Upper lobe of right lung (tissue), 1 donor: ENCODE results near the gene SETD1B. TPM values are rescaled to one million over a fixed set of nuclear protein-coding genes. Genes with fewer than 3 reads are reported as not detected.

Experiments
- ATAC-seq: fragments of 200-7000 bp; cut with Tn5 transposase; one replicate; pipeline ENCODE4 v1.9.1; 2020; ENCODE audit warnings: mild to moderate bottlenecking, moderate library complexity
- DNase-seq: peaks from one replicate; pipeline ENCODE4 v3.0.0-alpha.2; 2020
- H3K27ac ChIP-seq: fragments of 200-600 bp; one replicate; pipeline ENCODE4 v1.8.0; 2022
- H3K27me3 ChIP-seq: fragments of 200-600 bp; one replicate; pipeline ENCODE4 v1.8.0; 2022; ENCODE audit warnings: mild to moderate bottlenecking
- H3K36me3 ChIP-seq: fragments of 200-600 bp; one replicate; pipeline ENCODE4 v1.8.0; 2022
- H3K4me1 ChIP-seq: fragments of 200-600 bp; one replicate; pipeline ENCODE4 v1.8.0; 2022
- H3K4me3 ChIP-seq: fragments of 200-600 bp; one replicate; pipeline ENCODE4 v1.8.0; 2022; ENCODE audit warnings: mild to moderate bottlenecking
- H3K9me3 ChIP-seq: fragments of 200-600 bp; one replicate; pipeline ENCODE4 v1.8.0; 2022
- CTCF ChIP-seq: fragments of 200-600 bp; IDR thresholded peaks from one replicate; pipeline ENCODE4 v1.8.0; 2022; ENCODE audit warnings: antibody characterized with exemption
- intact Hi-C: fragments of 100-400 bp; cut with DNase I; formaldehyde crosslinking; loops from one replicate; pipeline ENCODE4 v1.11.0; 2022
- total RNA-seq: library from RNA; stranded (reverse); fragmentation: NEBNext Ultra II Directional; extraction: Animal tissue kit (Norgen Biotek cat#: 25700); gene quantifications from one replicate; pipeline ENCODE4 v1.2.1, GENCODE V29; 2021
- donor health status: DM: no; HTN: yes; CAD: no; lungs with severe emphysema.

The SETD1B gene
- total RNA-seq, 1 donor from 2014 or later = 18.4 TPM

- Histone ChIP-seq H3K4me3 (no peak overlapping the region), H3K36me3 (no peaks in the 10 kb centered on the region), H3K27ac (peak overlapping the region; percentile 42), H3K9me3 (no peaks in the 10 kb centered on the region), H3K4me1 (no peaks in the 10 kb centered on the region), H3K27me3 (no peaks in the 10 kb centered on the region)
- no peak for TF ChIP-seq CTCF
- no peak for ATAC-seq
- DNase-seq = no peak
- intact Hi-C loops = loop anchor here (10.0 kb wide), 1 partner anchor 71 kb away; no protein-coding TSS in a partner anchor
Measured at GRCh38 chr12:121775501-121775900, 28.3 kb upstream of the SETD1B start.

GRCh38 chr12:121776190-121777098 is 27.4 kb upstream of the SETD1B start:
- Histone ChIP-seq H3K4me3 (no peak overlapping the region), H3K36me3 (no peaks in the 10 kb centered on the region), H3K9me3 (no peaks in the 10 kb centered on the region), H3K4me1 (peaks cover 2% of the 10 kb centered on the region), H3K27me3 (no peaks in the 10 kb centered on the region), H3K27ac (no peak overlapping the region)
- DNase-seq (peak; percentile 93), ATAC-seq (peak; percentile 70)
- peak; percentile 85 for TF ChIP-seq CTCF
- intact Hi-C loops = loop anchor here (10.0 kb wide), 1 partner anchor 72 kb away; no protein-coding TSS in a partner anchor

DNA sequence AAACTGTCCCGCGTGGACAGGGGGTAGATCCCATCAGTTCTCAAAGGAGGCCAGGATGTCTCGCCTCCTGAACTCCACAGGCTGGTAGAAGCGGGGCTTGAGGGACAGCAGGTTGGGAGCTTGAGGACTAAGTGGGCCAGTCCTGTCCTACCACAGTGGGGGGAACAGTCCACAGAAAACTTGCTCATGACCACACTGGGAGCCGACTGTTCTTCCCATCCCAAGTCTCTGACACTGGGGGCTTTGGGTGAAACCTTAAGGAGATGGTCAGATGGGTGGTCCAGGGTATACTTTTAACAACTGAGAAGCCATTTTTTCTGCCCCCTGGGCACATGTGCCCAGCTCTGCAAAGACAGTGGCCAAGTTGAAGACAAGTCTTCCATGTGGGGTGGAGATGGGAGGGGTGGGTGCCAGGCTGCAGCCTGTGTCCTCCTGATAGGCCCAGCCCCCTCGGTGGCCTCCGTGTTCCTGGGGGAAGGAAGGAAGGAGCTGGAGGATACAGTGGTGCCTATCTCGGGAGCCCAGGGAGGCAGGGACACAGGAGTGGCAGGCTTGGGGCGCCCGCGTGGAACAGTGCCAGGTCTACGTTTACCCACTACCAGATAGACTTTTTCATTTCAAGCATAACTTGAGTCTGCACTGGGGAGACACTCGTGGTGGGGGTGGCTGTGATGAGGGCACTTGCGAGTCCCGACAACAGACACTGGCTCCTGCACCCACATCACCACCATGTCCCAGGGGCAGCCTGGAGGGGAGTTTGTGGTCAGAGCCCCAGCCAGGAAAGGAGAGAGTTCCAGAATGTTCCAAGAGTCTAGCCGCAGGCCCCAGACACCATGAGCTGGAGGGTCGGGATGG is 25.0 kb upstream of the SETD1B start:
- ATAC-seq = no peak
- Histone ChIP-seq H3K27ac (peak overlapping the region; percentile 24), H3K27me3 (no peaks in the 10 kb centered on the region), H3K9me3 (no peaks in the 10 kb centered on the region), H3K4me3 (no peak overlapping the region), H3K4me1 (peaks cover 15% of the 10 kb centered on the region), H3K36me3 (no peaks in the 10 kb centered on the region)
- intact Hi-C loops = loop anchor here (10.0 kb wide), 1 partner anchor 74 kb away; no protein-coding TSS in a partner anchor
- TF ChIP-seq CTCF = no peak
- no peak for DNase-seq

GRCh38 chr12:121779422-121779895 is 24.4 kb upstream of the SETD1B start:
- TF ChIP-seq CTCF = no peak
- DNase-seq (no peak), ATAC-seq (peak; percentile 29)
- H3K9me3 ChIP-seq = no peaks in the 10 kb centered on the region
- no peak overlapping the region for H3K4me3 ChIP-seq
- peak overlapping the region; percentile 24 for H3K27ac ChIP-seq
- no peaks in the 10 kb centered on the region for H3K27me3 ChIP-seq
- intact Hi-C loops = loop anchor here (10.0 kb wide), 1 partner anchor 75 kb away; no protein-coding TSS in a partner anchor
- H3K4me1 ChIP-seq = peaks cover 15% of the 10 kb centered on the region
- H3K36me3 ChIP-seq = no peaks in the 10 kb centered on the region

GRCh38 chr12:121780429-121780828 is 23.4 kb upstream of the SETD1B start:
- H3K9me3 ChIP-seq = no peaks in the 10 kb centered on the region
- intact Hi-C loops = no loop called here
- DNase-seq (no peak), ATAC-seq (no peak)
- H3K27ac ChIP-seq = no peak overlapping the region
- H3K36me3 ChIP-seq = no peaks in the 10 kb centered on the region
- no peak for TF ChIP-seq CTCF
- H3K4me3 ChIP-seq = no peak overlapping the region
- H3K4me1 ChIP-seq = peaks cover 15% of the 10 kb centered on the region
- H3K27me3 ChIP-seq = no peaks in the 10 kb centered on the region
